Retina (tissue), 1 donor: ENCODE measurements around the gene CACNA1S.
A peak's percentile ranks its signal among the peaks of the same experiment; 100 is the strongest.

Experiments
- DNase-seq: peaks from one replicate; pipeline ENCODE4 v3.0.0-alpha.2; 2016

CACNA1S gene

GRCh38 chr1:201139756-201140155 lies 27.5 kb upstream of the CACNA1S start:
- DNase-seq, result no peak

DNA sequence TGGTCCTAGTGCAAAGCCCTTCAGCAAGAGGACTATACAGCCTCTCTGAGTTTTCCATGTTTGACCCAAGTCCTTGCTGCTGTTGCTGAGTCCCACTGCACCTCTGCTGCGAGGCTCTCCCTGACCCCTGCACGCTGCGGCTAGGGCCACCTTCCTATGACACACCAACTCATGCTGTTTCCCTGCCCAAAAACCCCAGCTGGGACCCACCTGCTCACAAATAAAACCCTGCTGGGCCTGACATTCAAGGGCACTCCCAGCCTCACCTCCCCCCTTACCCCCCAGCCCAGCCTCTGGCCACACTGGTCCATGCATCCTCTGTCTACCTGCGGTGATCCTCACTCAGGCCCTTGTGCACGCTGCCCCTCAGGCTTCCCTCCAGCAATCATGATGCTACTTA lies 27.1 kb upstream of the CACNA1S start:
- DNase-seq, result no peak

- DNase-seq, result no peak
These were observed 26.1 kb upstream of the CACNA1S start for GRCh38 chr1:201138311-201138840.

DNA sequence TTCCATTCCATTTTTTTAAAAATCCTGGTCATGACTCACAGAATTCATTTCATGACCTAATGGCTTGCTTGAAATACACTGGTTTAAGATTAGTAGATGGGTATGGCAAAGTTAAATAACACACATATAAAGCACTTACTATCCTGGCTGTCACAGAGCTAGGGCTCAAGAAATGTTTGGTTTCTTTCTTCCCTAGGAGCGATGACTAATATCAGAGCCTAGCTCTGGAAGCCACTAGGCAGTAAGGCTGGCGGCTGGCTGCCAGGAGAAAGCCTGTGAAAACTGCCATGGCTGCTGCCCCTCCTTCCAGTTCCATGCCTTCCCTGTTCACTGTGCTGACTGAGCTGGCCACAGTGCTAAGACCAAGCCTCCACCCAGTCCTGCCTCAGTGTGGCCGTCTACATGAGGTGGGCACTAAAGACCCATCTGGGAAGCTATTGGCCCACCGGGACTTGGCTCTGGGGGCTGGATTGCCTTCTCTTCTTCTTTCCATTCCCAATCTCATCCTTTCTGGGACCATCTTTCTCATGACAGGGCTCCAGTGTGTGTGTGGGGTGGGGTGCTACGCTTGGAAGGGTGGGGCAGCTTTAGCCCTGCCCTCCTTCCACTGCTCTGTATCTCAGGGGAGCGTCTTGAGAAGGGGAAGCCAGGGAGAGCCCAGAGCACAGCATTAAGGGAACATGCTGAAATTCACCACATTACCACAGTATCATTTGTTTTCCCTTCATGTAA lies 25.5 kb upstream of the CACNA1S start:
- no peak for DNase-seq

GRCh38 chr1:201137024-201137392 lies 24.8 kb upstream of the CACNA1S start:
- DNase-seq, result no peak

DNA sequence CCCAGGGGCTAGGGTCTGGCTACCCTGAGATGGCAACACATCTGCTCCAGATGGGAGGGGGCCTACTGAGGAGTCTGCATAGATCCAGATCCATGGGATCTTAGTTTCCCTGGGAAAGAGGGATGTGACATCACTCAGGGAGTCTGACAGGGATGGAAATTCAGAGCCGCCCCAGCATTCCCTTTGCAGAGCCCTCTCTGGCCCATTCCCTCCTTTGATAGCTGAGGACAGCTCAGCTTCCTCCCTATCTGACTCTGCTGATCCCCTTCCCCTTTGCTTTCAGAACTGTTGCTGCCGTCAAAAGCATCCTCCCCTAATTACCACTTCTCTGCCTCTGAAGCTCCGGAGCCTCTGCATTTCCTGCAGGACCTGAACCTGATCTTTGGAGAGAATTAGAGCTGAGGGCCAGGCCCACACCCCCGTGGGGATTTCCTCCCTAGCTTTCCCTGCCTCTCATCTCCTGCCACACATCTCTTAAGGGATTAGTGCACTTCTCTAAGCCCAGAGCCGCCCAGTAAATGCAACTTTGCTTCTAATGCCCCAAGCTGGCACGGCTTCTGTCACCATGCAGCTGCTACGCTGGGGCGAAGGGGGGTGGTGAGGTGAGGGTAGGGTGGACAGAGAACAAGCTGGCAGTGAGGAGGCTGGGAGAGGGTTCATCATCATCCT lies 24.3 kb upstream of the CACNA1S start:
- no peak for DNase-seq

GRCh38 chr1:201134405-201134804 lies 22.2 kb upstream of the CACNA1S start:
- no peak for DNase-seq

- DNase-seq, result no peak
These were observed 19.2 kb upstream of the CACNA1S start for GRCh38 chr1:201131398-201131797.

DNA sequence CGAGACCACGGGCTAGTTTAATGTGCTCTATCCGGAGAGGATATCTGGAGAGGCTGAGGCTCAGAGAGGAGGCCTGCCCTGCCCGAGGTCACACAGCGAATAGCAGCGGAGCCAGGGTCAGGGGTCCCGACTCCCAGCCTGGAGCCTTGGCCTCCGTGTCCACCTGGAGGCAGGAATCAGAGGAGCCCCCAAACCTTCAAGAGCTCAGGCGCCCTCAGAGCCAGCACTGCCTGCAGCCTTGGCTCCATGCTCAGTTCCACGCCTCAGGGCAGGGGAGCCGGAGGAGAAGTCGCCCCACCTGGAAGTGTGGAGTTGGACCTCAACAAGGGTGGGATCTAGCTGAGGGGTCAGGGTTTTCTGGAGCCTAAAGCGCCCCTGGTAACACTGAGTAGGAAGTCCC lies 16.7 kb upstream of the CACNA1S start:
- DNase-seq, result no peak

GRCh38 chr1:201128476-201128875 lies 16.2 kb upstream of the CACNA1S start:
- DNase-seq, result no peak

DNA sequence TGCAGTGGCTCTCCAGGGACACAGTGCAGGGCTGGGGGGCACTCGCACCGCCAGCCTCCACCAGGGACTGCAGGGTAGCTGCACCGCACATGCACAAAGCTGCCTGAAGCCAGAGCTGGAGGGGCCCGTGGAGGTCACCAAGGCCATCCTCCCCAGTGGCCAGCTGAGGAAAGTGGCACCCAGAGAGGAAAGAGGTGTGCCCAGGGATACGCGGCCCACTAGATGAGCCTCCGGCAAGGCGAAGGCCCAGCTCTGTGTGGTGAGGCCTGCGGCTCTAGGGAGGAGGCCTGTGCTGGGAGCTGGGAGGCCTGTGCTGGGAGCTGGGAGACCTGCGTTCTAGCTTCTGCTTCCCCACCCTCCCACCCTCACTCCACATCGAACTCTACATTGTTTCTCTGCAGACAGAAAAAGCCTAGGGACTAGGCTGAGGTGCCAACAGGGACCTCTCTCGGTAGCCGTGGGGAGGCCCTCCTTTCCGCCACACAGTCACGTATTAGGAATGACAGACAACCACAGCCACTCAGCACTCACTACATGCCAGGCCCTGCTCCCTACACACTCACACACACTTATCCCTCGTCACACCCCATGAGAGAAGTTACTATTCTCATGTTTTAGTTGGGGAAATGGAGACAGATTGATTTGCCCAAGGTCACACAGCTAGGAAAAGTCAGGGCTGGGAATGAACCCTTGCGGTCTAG lies 15.7 kb upstream of the CACNA1S start:
- no peak for DNase-seq

- DNase-seq, result no peak
These were observed 14.9 kb upstream of the CACNA1S start, which contains the start of gene ASCL5 for GRCh38 chr1:201126832-201127754. Gene ASCL5 (minus strand): TSS chr1:201127184. CDS start chr1:201115372, 11,812 bp downstream.

DNA sequence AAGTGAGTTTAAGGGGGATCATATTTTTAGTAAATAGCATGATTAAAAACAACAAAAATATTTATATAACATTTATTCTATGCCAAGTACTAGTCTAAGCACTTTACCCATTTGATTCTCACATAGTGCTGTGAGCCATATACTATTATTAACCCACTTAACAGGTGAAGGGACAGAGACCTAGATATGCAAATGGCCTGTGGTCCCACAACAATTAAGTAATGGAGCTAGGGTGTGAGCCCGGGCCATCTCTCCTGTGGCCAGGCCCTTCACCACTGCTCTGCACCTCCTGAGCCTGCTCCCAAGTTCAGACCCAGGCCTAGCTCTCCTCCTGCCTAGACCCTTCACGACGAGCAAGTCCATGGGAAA lies 14.2 kb upstream of the CACNA1S start:
- no peak for DNase-seq

- DNase-seq, result no peak
These were observed 13.6 kb upstream of the CACNA1S start for GRCh38 chr1:201125800-201126199.

DNA sequence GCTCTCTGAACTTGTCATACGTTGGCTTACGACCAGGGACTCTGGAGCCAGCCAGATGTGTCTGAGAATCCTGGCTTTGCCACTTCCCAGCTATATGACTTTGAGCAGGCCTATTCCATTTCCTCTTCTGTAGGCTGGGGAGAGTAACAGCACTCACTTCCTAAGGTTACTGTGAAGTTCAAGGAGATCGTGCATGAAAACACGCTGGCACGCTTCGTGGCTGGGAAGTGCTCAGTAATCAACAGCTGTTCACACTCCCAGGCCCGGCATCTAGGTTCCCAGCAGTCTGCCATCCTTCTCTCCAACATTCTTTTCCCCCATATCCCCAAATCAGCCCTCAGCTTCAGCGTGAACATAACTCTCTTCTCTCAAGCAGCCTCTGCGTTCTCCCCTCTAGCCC lies 12.8 kb upstream of the CACNA1S start:
- no peak for DNase-seq

- DNase-seq, result no peak
These were observed 11.6 kb upstream of the CACNA1S start for GRCh38 chr1:201123866-201124265.

- no peak for DNase-seq
These were observed 10.2 kb upstream of the CACNA1S start for GRCh38 chr1:201122321-201122957.

DNA sequence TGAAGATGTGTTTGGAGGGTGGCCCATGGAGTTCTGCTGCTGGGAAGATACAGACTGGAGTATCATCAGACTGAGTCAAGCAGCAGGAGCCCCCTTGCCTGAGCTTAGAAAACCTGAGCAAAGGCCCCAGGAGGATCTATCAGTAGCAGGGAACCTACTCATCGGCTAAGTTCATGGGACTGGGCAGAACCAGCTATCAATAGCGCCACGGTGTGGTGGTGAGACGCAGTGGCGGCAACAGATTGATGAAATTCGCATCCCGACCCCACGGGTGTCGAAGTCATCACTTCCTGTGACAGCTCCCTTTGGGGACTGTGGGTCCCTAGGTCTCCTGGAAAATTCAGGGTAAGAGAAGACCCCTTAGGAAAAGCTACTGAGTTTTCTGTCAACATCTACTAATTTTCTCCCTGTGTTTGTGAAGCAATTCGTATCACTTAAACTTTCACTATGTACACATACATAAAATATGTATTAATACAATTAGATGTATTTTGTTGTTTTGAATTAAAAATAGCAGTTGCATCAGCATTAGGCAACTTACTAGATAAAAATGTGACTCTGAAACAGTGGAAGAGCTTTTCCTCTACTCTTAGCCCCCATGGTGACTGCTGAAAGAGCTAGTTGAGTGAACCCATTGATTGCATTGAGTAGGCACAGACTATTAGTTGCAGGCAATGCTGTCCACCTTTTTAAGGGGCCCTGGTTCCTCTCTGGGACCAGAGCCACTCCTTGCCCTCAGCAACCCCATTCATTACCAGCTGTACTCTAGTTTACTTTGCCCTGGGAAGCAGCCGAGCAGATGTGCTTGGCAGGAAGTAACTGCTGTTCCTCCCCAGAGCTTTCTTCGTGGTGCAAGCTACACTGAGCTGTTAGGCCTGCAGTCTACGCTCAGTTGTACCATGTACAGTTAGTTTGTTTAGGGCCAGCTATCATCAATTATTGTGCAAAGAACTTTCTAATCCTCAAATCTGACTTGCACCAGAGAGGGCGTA lies 7.3 kb upstream of the CACNA1S start:
- peak; percentile 49 for DNase-seq

DNA sequence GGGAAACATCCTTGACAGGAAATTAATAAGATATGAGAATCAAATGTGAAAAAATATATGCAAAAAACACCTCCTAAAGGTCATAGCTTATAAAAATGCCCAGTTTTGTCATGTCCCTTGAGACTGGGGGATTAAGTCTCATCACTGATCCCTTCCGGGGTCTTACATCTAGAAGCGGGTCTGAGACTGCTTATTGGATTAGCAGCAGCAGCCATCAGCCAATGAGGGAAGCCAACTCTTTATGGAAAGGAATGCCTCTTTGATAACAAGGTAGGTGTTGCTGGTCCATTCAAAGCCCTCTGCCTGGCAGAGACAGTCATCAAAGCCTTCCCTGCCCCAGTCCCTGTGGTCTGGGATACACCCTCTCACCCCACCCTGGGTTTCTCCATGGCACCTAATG lies 3.9 kb upstream of the CACNA1S start:
- no peak for DNase-seq

DNA sequence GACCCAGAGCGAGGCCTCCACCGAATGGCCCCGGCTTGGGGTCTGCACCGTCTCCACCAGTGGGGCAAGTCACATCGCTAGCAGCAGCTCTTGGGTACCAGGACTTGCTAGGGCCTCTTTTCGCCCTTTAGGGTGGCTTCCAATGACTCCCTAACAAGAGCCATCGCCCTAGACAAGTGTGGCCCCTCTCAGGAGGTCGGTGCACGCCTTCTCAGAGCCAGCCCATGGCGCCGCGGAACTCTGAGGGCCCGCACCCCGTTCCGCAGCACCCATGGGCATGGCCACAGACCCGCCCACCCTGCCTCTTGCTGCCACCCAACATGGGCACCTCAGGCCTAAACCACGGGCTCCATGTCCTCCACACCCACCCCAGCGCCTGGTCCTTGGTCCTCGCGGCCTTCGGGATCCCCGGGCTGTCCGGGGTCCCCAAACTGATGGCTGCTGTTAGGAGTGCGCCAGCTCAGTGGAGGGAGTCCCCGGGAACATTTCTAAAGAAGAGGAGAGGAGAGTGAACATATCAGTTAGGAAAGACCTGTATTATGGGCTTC lies 3.2 kb upstream of the CACNA1S start:
- DNase-seq, result no peak
